Measurements from ENCODE around the gene SPATC1L.

Gene SPATC1L

GRCh38 chr21:46220847-46221246 is 36.6 kb upstream of the SPATC1L start:
- TF ChIP-seq POLR2A (IDR thresholded peaks at IDR 0.05; ENCODE audit: extremely low read depth, insufficient read length), result no peak
- no peak for TF ChIP-seq MYC (IDR thresholded peaks at IDR 0.05; ENCODE audit: low read depth, low read length)
- no peak for TF ChIP-seq CTCF (IDR thresholded peaks at IDR 0.05; ENCODE audit: low read depth, low read length)
- no peak for TF ChIP-seq MAX (IDR thresholded peaks at IDR 0.05; ENCODE audit: low read depth, low read length)
- DNase-seq (ENCODE audit: low read depth), result no peak
- no peak overlapping the region for H3K4me3 ChIP-seq (ENCODE audit: low read depth, low read length)

GRCh38 chr21:46220275-46220810 is 36.1 kb upstream of the SPATC1L start:
- DNase-seq (ENCODE audit: low read depth), result no peak
- no peak overlapping the region for H3K4me3 ChIP-seq (ENCODE audit: low read depth, low read length)
- TF ChIP-seq CTCF (IDR thresholded peaks at IDR 0.05; ENCODE audit: low read depth, low read length), result no peak
- no peak for TF ChIP-seq MAX (IDR thresholded peaks at IDR 0.05; ENCODE audit: low read depth, low read length)
- no peak for TF ChIP-seq POLR2A (IDR thresholded peaks at IDR 0.05; ENCODE audit: extremely low read depth, insufficient read length)
- TF ChIP-seq MYC (IDR thresholded peaks at IDR 0.05; ENCODE audit: low read depth, low read length), result no peak

GRCh38 chr21:46219591-46220239 is 35.5 kb upstream of the SPATC1L start:
- DNase-seq (ENCODE audit: low read depth), result no peak
- no peak overlapping the region for H3K4me3 ChIP-seq (ENCODE audit: low read depth, low read length)
- no peak for TF ChIP-seq POLR2A (IDR thresholded peaks at IDR 0.05; ENCODE audit: extremely low read depth, insufficient read length)
- no peak for TF ChIP-seq MAX (IDR thresholded peaks at IDR 0.05; ENCODE audit: low read depth, low read length)
- no peak for TF ChIP-seq CTCF (IDR thresholded peaks at IDR 0.05; ENCODE audit: low read depth, low read length)
- no peak for TF ChIP-seq MYC (IDR thresholded peaks at IDR 0.05; ENCODE audit: low read depth, low read length)

- TF ChIP-seq CTCF (IDR thresholded peaks at IDR 0.05; ENCODE audit: low read depth, low read length) (no peak), POLR2A (IDR thresholded peaks at IDR 0.05; ENCODE audit: extremely low read depth, insufficient read length) (no peak), MAX (IDR thresholded peaks at IDR 0.05; ENCODE audit: low read depth, low read length) (no peak), MYC (IDR thresholded peaks at IDR 0.05; ENCODE audit: low read depth, low read length) (no peak)
- no peak overlapping the region for H3K4me3 ChIP-seq (ENCODE audit: low read depth, low read length)
- no peak for DNase-seq (ENCODE audit: low read depth)
Observed at GRCh38 chr21:46218906-46219590, 34.8 kb upstream of the SPATC1L start.

GRCh38 chr21:46217511-46218196 is 33.4 kb upstream of the SPATC1L start:
- H3K4me3 ChIP-seq (ENCODE audit: low read depth, low read length), result no peak overlapping the region
- TF ChIP-seq MYC (IDR thresholded peaks at IDR 0.05; ENCODE audit: low read depth, low read length) (no peak), POLR2A (IDR thresholded peaks at IDR 0.05; ENCODE audit: extremely low read depth, insufficient read length) (no peak), CTCF (IDR thresholded peaks at IDR 0.05; ENCODE audit: low read depth, low read length) (no peak), MAX (IDR thresholded peaks at IDR 0.05; ENCODE audit: low read depth, low read length) (no peak)
- DNase-seq (ENCODE audit: low read depth), result no peak

Data from NB4 (cell line).